Measurements from ENCODE around the gene PCSK2.

PCSK2 gene

GRCh38 chr20:17505636-17506517, 279.0 kb downstream of the PCSK2 start:
- peak; percentile 37 to 38 for DNase-seq (ENCODE audit: low read depth in 2 of 2)

GRCh38 chr20:17507032-17507431, 280.2 kb downstream of the PCSK2 start:
- DNase-seq (ENCODE audit: low read depth in 2 of 2), result no peak

GRCh38 chr20:17507531-17507930, 280.7 kb downstream of the PCSK2 start:
- no peak for DNase-seq (ENCODE audit: low read depth in 2 of 2)

GRCh38 chr20:17508756-17509155, 281.9 kb downstream of the PCSK2 start:
- DNase-seq (ENCODE audit: low read depth in 2 of 2), result no peak

GRCh38 chr20:17510548-17510947, 283.7 kb downstream of the PCSK2 start:
- DNase-seq (ENCODE audit: low read depth in 2 of 2), result no peak

- DNase-seq (ENCODE audit: low read depth in 2 of 2), result no peak
These were observed 284.6 kb downstream of the PCSK2 start for GRCh38 chr20:17511401-17511800.

GRCh38 chr20:17513939-17514338, 287.1 kb downstream of the PCSK2 start:
- no peak for DNase-seq (ENCODE audit: low read depth in 2 of 2)

- no peak for DNase-seq (ENCODE audit: low read depth in 2 of 2)
These were observed 288.2 kb downstream of the PCSK2 start for GRCh38 chr20:17515053-17515452.

GRCh38 chr20:17518339-17519052, 291.7 kb downstream of the PCSK2 start:
- no peak for DNase-seq (ENCODE audit: low read depth in 2 of 2)

- DNase-seq (ENCODE audit: low read depth in 2 of 2), result no peak
These were observed 292.9 kb downstream of the PCSK2 start for GRCh38 chr20:17519606-17520285.

GRCh38 chr20:17520583-17520982, 293.7 kb downstream of the PCSK2 start:
- DNase-seq (ENCODE audit: low read depth in 2 of 2), result no peak

- no peak for DNase-seq (ENCODE audit: low read depth in 2 of 2)
These were observed 295.7 kb downstream of the PCSK2 start for GRCh38 chr20:17522528-17522927.

- DNase-seq (ENCODE audit: low read depth in 2 of 2), result no peak
These were observed 296.5 kb downstream of the PCSK2 start for GRCh38 chr20:17523326-17523725.

- no peak for DNase-seq (ENCODE audit: low read depth in 2 of 2)
These were observed 297.7 kb downstream of the PCSK2 start for GRCh38 chr20:17524560-17524959.

- no peak for DNase-seq (ENCODE audit: low read depth in 2 of 2)
These were observed 298.3 kb downstream of the PCSK2 start for GRCh38 chr20:17525132-17525531.

- no peak for DNase-seq (ENCODE audit: low read depth in 2 of 2)
These were observed 298.8 kb downstream of the PCSK2 start for GRCh38 chr20:17525650-17526049.

GRCh38 chr20:17529586-17529985, 302.7 kb downstream of the PCSK2 start:
- no peak for DNase-seq (ENCODE audit: low read depth in 2 of 2)

- no peak for DNase-seq (ENCODE audit: low read depth in 2 of 2)
These were observed 303.3 kb downstream of the PCSK2 start for GRCh38 chr20:17530153-17530552.

- peak; percentile 27 to 32 for DNase-seq (ENCODE audit: low read depth in 2 of 2)
These were observed 304.1 kb downstream of the PCSK2 start, which contains the start of gene BFSP1 for GRCh38 chr20:17530716-17531664. TSS of gene BFSP1 (minus strand) at chr20:17531379. CDS start at chr20:17531329, 50 bp downstream.

GRCh38 chr20:17531665-17532025, 304.8 kb downstream of the PCSK2 start:
- DNase-seq (ENCODE audit: low read depth in 2 of 2), result no peak

GRCh38 chr20:17533396-17533795, 306.6 kb downstream of the PCSK2 start:
- no peak for DNase-seq (ENCODE audit: low read depth in 2 of 2)

Measured in stimulated activated CD4-positive, alpha-beta T cell treated with anti-CD3 and anti-CD28 coated beads, Interleukin-12 subunit alpha, Interleukin-12 subunit beta, amount 100 ng/mL, for 24 hours (primary cell).